Left renal cortex interstitium (tissue), 4 donors: ENCODE results near the gene TPI1. TPM values are rescaled to one million over a fixed set of nuclear protein-coding genes. Genes with fewer than 3 reads are reported as not detected.
"Not testable (repeated sequence)": the region's sequence is repeated elsewhere in the genome, so short reads cannot be mapped to it uniquely, and the experiment has no call there.

Experiments used
- DNase-seq, 4 donors: peaks; one replicate each; pipeline ENCODE4 v3.0.0-alpha.2; 2013; ENCODE audit warnings: low read depth in 4 of 4, low spot score in 2 of 4, missing footprints in 1 of 4
- polyA plus RNA-seq, 4 donors: library from polyadenylated mRNA; unstranded; fragments of 120-200 nt; gene quantifications; one replicate each; pipeline ENCODE4 v1.2.1, GENCODE V29; 2013; ENCODE audit not compliant: insufficient read length in 4 of 4

TPI1 gene
- polyA plus RNA-seq, 4 donors: 518 to 618 (median 580) TPM

GRCh38 chr12:6888360-6888759, 21.0 kb downstream of the TPI1 start:
- no peak for DNase-seq

DNA sequence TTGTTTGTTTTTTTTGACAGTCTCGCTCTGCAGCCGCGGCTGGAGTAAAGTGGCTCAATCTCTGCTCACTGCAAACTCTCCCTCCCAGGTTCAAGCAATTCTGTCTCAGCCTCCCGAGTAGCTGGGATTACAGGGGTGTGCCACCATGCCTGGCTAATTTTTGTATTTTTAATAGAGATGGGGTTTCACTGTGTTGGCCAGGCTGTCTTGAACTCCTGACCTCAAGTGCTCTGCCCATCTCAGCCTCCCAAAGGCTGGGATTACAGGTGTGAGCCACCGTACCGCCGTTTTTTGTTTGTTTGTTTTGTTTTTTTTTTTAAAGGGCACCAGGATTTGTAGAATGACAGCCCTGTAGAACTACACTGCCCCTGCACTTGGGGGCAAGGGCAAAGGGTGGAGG, 21.5 kb downstream of the TPI1 start:
- DNase-seq: not testable (repeated sequence)

DNA sequence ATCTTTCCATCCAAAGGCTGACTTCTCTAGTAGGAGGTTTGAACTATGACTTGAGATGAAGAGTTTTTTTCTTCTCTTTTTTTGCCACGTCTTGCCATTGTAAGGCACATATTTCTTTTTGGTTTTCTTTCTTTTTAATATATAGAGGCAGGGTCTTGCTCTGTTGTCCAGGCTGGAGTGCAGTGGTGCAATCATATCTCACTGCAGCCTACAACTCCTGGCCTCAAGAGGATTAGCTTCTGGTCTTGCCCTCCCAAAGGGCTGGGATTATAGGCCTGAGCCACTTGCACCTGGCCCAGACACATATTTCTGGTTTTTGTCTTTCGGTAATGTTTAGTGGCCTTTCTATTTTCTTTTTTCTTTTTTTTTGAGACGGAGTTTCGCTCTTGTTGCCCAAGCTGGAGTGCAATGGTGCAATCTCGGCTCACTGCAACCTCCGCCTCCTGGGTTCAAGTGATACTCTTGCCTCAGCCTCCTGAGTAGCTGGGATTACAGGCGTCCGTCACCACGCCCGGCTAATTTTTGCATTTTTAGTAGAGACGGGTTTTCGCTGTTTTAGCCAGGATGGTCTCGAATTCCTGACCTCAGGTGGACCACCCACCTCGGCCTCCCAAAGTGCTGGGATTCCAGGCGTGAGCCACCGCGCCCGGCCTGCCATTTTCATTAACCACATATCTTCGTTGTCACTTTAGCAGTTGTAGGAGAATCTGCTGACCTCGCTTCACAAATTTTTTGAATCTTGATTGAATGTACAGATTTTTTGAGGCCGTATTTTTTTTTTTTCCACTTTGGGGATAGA, 22.6 kb downstream of the TPI1 start:
- not testable (repeated sequence) for DNase-seq

GRCh38 chr12:6890789-6891645, 23.7 kb downstream of the TPI1 start:
- peak in 3 of 4 donors; percentile 92 to 95 (median 93) for DNase-seq

GRCh38 chr12:6891646-6892001, 24.3 kb downstream of the TPI1 start:
- no peak for DNase-seq

- not testable (repeated sequence) for DNase-seq
Observed at GRCh38 chr12:6892683-6893082, 25.4 kb downstream of the TPI1 start.

DNA sequence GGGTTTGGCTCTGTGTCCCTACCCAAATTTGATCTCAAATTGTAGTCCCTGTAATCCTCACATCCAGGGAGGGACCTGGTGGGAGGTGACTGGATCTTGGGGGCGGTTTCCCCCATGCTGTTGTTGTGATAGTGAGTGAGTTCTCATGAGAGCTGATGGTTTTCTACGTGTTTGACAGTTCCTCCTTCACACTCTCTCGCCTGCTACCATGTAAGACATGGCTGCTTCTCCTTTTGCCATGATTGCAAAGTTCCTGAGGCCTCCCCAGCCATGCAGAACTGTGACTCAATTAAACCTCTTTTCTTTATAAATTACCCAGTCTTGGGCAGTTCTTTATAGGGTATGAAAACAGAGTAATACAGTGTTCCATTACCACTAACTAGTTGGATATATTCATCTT, 27.0 kb downstream of the TPI1 start:
- no peak for DNase-seq

GRCh38 chr12:6896846-6897435, 29.6 kb downstream of the TPI1 start:
- DNase-seq: no peak

DNA sequence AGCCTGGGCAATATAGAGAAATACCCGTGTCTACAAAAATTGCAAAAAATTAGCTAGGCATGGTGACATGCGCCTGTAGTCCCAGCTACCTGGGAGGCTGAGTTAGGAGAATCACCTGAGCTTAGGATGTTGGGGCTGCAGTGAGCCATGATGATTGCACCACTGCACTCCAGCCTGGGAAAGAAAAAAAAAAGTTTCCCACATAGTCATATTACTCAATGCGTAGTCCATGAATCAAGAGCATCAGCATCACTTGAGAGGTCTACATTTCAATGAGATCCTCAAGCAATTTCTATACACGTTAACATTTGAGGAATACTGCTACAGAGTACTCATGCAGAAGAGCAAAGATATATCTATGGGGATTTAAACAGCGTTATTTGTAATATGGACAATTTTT, 32.1 kb downstream of the TPI1 start:
- DNase-seq: no peak

DNA sequence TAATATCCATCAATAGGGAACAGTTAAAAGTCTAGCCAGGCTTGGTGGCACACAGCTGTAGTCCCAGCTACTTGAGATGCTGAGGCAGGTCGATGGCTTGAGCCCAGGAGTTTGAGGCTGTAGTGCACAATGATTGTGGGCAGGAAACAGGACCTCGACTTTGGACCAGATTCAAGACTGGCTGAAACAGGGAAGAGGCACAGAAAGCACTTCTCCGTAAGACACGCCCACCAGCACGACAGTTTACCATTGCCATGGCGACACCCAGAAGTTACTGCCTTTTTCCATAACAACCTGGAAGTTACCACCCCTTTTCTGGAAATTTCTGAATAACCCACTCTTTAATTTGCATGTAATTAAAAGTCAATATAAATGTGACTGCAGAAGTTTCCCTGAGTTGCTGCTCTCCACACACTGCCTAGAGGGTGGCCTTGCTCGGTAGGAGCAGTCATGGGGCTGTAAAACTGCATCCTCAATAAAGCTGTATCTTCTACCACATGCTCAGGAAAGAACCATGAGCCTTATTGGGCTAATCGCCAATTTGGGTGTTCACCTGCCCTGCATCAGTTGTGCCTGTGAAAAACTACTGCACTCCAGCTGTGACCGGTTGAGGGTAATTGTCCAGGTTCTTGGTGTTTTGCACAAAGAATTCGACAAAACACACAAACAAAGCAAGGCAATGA, 32.6 kb downstream of the TPI1 start:
- DNase-seq: no peak

DNA sequence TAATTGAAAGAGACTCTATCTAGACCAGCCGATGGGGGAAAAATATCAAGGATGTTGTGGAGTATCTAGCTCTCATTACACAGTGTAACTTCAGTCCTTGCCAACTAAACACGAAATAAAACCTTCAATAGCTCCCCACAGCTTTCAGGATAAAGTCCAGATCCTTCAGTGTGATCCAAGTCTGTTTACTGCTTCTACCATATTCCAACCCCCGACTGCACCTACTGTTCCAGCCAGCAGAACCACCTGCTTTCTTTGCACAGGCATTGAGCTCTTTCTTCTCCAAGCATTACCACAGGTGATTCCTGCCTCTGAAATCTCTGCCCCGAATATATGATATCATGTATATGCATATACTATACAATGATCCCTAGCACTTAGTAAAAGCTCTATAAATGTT, 35.1 kb downstream of the TPI1 start:
- no peak for DNase-seq

DNA sequence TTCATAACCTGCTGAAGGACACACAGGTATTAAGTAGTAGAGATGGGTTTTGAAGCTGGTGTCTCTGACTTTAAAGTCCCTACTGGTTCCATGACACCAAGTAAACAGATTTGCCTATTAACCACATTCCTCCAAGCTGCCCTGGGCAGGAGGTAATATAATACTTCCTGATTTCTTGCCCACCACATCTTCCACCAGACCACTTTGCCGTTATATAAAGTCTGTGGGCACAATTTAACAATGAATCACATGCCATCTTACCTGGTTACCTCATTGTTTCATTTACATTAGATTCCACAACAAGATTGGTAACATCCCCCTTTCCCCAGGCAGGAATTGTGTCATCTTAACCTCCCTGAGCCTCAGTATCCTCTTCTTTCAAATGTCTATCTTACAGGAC, 36.4 kb downstream of the TPI1 start:
- DNase-seq: no peak

DNA sequence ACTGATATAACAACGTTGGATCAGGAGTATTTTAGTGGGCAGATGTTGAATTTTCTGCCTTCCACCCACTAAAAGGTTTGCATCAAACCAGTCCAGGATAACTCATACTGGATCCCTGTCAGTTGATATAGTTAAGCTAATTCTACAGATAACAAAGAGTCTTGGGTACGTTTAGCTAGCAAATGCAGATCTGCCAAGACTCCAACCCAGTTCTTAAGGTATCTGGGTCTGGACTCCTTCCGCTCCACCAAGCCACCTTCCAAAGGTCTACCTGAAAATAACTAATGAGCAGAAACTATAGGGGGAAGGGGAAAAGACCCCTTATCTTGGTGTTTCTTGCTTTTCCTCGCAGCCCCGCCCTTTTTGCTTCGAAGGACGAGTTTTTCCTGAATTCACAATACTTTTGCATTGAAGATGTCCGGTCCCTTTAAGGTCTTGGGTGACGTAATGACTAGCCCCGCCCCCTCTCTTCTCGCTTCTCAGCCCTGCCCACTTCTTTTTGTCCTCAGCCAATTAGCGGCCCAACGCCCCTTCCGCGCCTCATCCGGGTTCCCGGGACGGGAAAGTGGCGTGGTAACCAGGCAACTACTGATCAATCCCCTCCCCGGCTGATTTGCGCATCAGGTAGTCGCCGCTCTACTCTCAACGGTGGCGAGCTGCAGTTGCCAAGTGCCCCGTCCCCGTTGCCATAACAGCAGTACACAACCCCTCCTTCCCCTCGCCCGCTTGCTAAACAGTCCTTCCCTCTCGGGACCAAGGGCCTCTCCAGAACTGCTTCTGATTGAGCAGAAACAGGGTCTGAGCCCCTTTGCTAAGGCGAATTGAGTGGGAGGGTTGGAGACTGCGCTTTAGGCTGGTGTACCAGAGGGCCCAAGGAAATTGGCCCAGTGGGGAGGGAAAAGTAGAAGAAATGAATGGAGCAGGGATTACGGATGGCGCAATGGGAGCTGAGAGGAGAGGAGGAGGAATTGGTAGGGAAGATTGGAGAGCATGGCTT, 37.2 kb downstream of the TPI1 start, which contains the start of gene LRRC23:
TSS of gene LRRC23 (plus strand) at position 543 of the 997 bp plus-strand sequence. CDS start 812 bp downstream, outside the sequence.
- peak; percentile 21 to 96 (median 92) for DNase-seq

GRCh38 chr12:6905414-6906040, 38.2 kb downstream of the TPI1 start:
- DNase-seq: no peak

DNA sequence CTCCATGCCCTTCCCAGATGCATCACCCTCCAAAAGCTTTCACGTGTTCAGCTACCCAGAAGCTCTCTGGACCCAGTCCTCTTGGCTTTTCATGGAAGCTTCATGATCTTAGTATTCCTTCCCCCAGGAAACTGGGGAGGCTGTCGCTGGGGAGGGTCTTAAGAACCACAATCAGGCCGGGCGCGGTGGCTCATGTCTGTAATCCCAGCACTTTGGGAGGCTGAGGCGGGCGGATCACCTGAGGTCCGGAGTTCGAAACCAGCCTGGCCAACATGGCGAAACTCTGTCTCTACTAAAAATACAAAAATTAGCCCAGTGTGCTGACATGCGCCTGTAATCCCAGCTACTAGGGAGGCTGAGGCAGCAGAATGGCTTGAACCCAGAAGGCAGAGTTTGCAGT, 40.8 kb downstream of the TPI1 start:
- not testable (repeated sequence) for DNase-seq

GRCh38 chr12:6909421-6910145, 42.3 kb downstream of the TPI1 start:
- DNase-seq: no peak

DNA sequence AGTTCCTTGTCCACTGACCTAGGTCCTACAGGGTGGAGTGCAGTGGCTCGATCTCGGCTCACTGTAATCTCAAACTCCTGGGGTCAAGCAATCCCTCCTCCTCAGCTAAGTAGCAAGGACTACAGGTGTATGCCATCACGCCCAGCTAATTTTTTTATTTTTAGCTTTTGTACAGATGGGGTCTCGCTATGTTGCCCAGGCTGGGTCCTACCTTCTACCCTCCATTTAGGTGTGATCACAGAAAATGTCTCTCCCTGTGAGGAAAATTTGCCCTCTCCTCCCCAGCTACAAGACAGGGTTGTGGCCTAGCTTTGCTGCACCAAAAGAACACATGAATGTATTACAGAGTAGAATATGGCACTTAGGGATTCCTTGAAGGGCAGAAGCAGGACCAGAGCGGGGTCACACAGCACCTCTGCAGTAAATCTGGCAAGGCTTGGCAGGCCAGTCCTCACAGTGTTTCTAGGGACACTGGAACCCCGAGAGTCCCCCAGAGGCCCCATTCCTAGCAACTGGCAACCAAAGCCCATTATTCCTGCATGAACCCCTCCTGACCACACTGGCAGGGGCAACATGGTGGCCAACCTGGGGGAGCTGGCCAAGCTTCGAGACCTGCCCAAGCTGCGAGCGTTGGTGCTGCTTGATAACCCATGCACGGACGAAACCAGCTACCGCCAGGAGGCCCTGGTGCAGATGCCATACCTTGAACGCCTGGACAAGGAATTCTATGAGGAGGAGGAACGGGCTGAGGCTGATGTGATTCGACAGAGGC, 45.0 kb downstream of the TPI1 start:
- no peak for DNase-seq
